ENCODE results near the gene GAS6.

- TF ChIP-seq CTCF (tag by site-specific recombination; IDR thresholded peaks at IDR 0.05), result no peak
- no peak for TF ChIP-seq TCF7L2 (IDR thresholded peaks at IDR 0.05; ENCODE audit: borderline replicate concordance, low read depth, low read length)
- no peak for TF ChIP-seq SP2 (tag by site-specific recombination; IDR thresholded peaks at IDR 0.05)
- no peak for TF ChIP-seq ZNF423 (tag by site-specific recombination; IDR thresholded peaks at IDR 0.05)
- no peak for TF ChIP-seq PRDM1 (tag by site-specific recombination; IDR thresholded peaks at IDR 0.05)
- no peak for TF ChIP-seq ZNF350 (tag by site-specific recombination; IDR thresholded peaks at IDR 0.05)
- TF ChIP-seq ZBTB20 (tag by site-specific recombination; IDR thresholded peaks at IDR 0.05), result no peak
- TF ChIP-seq KLF9 (tag by site-specific recombination; IDR thresholded peaks at IDR 0.05; ENCODE audit: low read depth), result no peak
- no peak for TF ChIP-seq HOXA7 (CRISPR knock-in tag; IDR thresholded peaks at IDR 0.05; ENCODE audit: borderline replicate concordance)
- TF ChIP-seq ATF2 (tag by site-specific recombination; IDR thresholded peaks at IDR 0.05; ENCODE audit: low read depth), result no peak
- TF ChIP-seq ZNF280D (tag by site-specific recombination; IDR thresholded peaks at IDR 0.05), result no peak
- no peak for TF ChIP-seq GLIS2 (tag by site-specific recombination; IDR thresholded peaks at IDR 0.05)
Observed at GRCh38 chr13:113895436-113895835, 31.6 kb upstream of the GAS6 start.

All from HEK293 (cell line).